ENCODE measurements around the gene PACS2.

The PACS2 gene

GRCh38 chr14:105393151-105393550 is 78.6 kb downstream of the PACS2 start:
- peaks cover 4% of the 10 kb centered on the region; the same call in 1 of the 2 replicates for H3K36me3 ChIP-seq
- peaks cover 94% of the 10 kb centered on the region for H3K4me1 ChIP-seq
- peak overlapping the region; percentile 89; the same call in 1 of the 2 replicates for H3K4me2 ChIP-seq
- H3K9ac ChIP-seq = no peak overlapping the region
- H3K27ac ChIP-seq = no peak overlapping the region
- H4K20me1 ChIP-seq = peaks cover 5% of the 10 kb centered on the region; the same call in 1 of the 2 replicates
- no peaks in the 10 kb centered on the region for H3K9me3 ChIP-seq
- no peak for TF ChIP-seq Cebpa-rat (IDR thresholded peaks at IDR 0.05)
- no peak overlapping the region for H3K4me3 ChIP-seq
- no peaks in the 10 kb centered on the region for H3K27me3 ChIP-seq

- no peak for TF ChIP-seq Cebpa-rat (IDR thresholded peaks at IDR 0.05)
- Histone ChIP-seq H3K9ac (peak overlapping the region; percentile 53; the same call in 1 of the 2 replicates), H3K27ac (peak overlapping the region; percentile 98), H4K20me1 (peaks cover 3% of the 10 kb centered on the region; the same call in 1 of the 2 replicates), H3K9me3 (no peaks in the 10 kb centered on the region), H3K4me1 (peaks cover 84% of the 10 kb centered on the region), H3K27me3 (no peaks in the 10 kb centered on the region), H3K4me2 (peak overlapping the region; percentile 100), H3K4me3 (no peak overlapping the region), H3K36me3 (peaks cover 5% of the 10 kb centered on the region)
Measured at GRCh38 chr14:105394714-105395537, 80.4 kb downstream of the PACS2 start.

GRCh38 chr14:105395538-105395854 is 80.9 kb downstream of the PACS2 start:
- Histone ChIP-seq H3K27ac (peak overlapping the region; percentile 98), H3K4me2 (peak overlapping the region; percentile 100), H3K4me3 (no peak overlapping the region)

GRCh38 chr14:105397350-105397931 is 82.9 kb downstream of the PACS2 start:
- Histone ChIP-seq H3K36me3 (peaks cover 26% of the 10 kb centered on the region), H3K9me3 (0 out of 2 replicates have a peak, but pooled peaks cover 6% of the 10 kb centered on the region), H3K4me3 (peak overlapping the region; percentile 73), H3K4me1 (peaks cover 67% of the 10 kb centered on the region), H3K4me2 (peak overlapping the region; percentile 100), H4K20me1 (peaks cover 11% of the 10 kb centered on the region; the same call in 1 of the 2 replicates), H3K27ac (peak overlapping the region; percentile 98), H3K27me3 (no peaks in the 10 kb centered on the region), H3K9ac (peak overlapping the region; percentile 90)
- no peak for TF ChIP-seq Cebpa-rat (IDR thresholded peaks at IDR 0.05)

More at GRCh38 chr14:105395538-105395854, 80.9 kb downstream of the PACS2 start:
- peaks cover 11% of the 10 kb centered on the region for H3K36me3 ChIP-seq
- H3K4me1 ChIP-seq = peaks cover 84% of the 10 kb centered on the region
- peak overlapping the region; percentile 53; the same call in 1 of the 2 replicates for H3K9ac ChIP-seq
- H3K9me3 ChIP-seq = 0 out of 2 replicates have a peak, but pooled peaks cover under 1% of the 10 kb centered on the region
- H3K27me3 ChIP-seq = no peaks in the 10 kb centered on the region
- no peak for TF ChIP-seq Cebpa-rat (IDR thresholded peaks at IDR 0.05)
- H4K20me1 ChIP-seq = peaks cover 9% of the 10 kb centered on the region; the same call in 1 of the 2 replicates

- peak within 1 kb of the TSS; percentile 73 for H3K4me3 ChIP-seq
- H3K27ac ChIP-seq = peak within 1 kb of the TSS; percentile 98
- peak within 1 kb of the TSS; percentile 100 for H3K4me2 ChIP-seq
- peaks cover 65% of the 10 kb centered on the region for H3K4me1 ChIP-seq
- H3K27me3 ChIP-seq = no peaks in the 10 kb centered on the region
- peak within 1 kb of the TSS; percentile 90 for H3K9ac ChIP-seq
- TF ChIP-seq Cebpa-rat (IDR thresholded peaks at IDR 0.05) = 0 out of 2 replicates have a peak, but pooled peaks have one; percentile 32
- H3K36me3 ChIP-seq = peaks cover 26% of the 10 kb centered on the region
- peaks cover 11% of the 10 kb centered on the region; the same call in 1 of the 2 replicates for H4K20me1 ChIP-seq
- 0 out of 2 replicates have a peak, but pooled peaks cover 6% of the 10 kb centered on the region for H3K9me3 ChIP-seq
Measured at GRCh38 chr14:105398044-105398725, 83.6 kb downstream of the PACS2 start, which contains the start of gene TEX22. TEX22 (plus strand) TSS chr14:105398538; CDS start chr14:105399341, 803 bp downstream.

GRCh38 chr14:105398726-105399465 is 84.3 kb downstream of the PACS2 start:
- H3K4me3 ChIP-seq = peak overlapping the region; percentile 73
- peaks cover 11% of the 10 kb centered on the region; the same call in 1 of the 2 replicates for H4K20me1 ChIP-seq
- peaks cover 26% of the 10 kb centered on the region for H3K36me3 ChIP-seq
- 0 out of 2 replicates have a peak, but pooled peaks cover 6% of the 10 kb centered on the region for H3K9me3 ChIP-seq
- H3K9ac ChIP-seq = peak overlapping the region; percentile 90
- no peak for TF ChIP-seq Cebpa-rat (IDR thresholded peaks at IDR 0.05)
- peak overlapping the region; percentile 98 for H3K27ac ChIP-seq
- H3K4me1 ChIP-seq = peaks cover 68% of the 10 kb centered on the region
- peak overlapping the region; percentile 100 for H3K4me2 ChIP-seq
- H3K27me3 ChIP-seq = no peaks in the 10 kb centered on the region

- no peak for TF ChIP-seq Cebpa-rat (IDR thresholded peaks at IDR 0.05)
- H4K20me1 ChIP-seq = peaks cover 11% of the 10 kb centered on the region; the same call in 1 of the 2 replicates
- peaks cover 68% of the 10 kb centered on the region for H3K4me1 ChIP-seq
- H3K4me3 ChIP-seq = peak overlapping the region; percentile 73
- H3K27me3 ChIP-seq = no peaks in the 10 kb centered on the region
- peak overlapping the region; percentile 98 for H3K27ac ChIP-seq
- H3K9ac ChIP-seq = peak overlapping the region; percentile 90
- peak overlapping the region; percentile 100 for H3K4me2 ChIP-seq
- H3K9me3 ChIP-seq = 0 out of 2 replicates have a peak, but pooled peaks cover 6% of the 10 kb centered on the region
- peaks cover 23% of the 10 kb centered on the region for H3K36me3 ChIP-seq
Measured at GRCh38 chr14:105399466-105399775, 84.9 kb downstream of the PACS2 start.

GRCh38 chr14:105400016-105400415 is 85.5 kb downstream of the PACS2 start:
- H3K4me1 ChIP-seq = peaks cover 68% of the 10 kb centered on the region
- H3K36me3 ChIP-seq = peaks cover 22% of the 10 kb centered on the region
- H3K4me3 ChIP-seq = peak overlapping the region; percentile 73
- peak overlapping the region; percentile 100 for H3K4me2 ChIP-seq
- peak overlapping the region; percentile 90 for H3K9ac ChIP-seq
- TF ChIP-seq Cebpa-rat (IDR thresholded peaks at IDR 0.05) = no peak
- H4K20me1 ChIP-seq = peaks cover 11% of the 10 kb centered on the region; the same call in 1 of the 2 replicates
- H3K27me3 ChIP-seq = no peaks in the 10 kb centered on the region
- H3K9me3 ChIP-seq = 0 out of 2 replicates have a peak, but pooled peaks cover 6% of the 10 kb centered on the region
- peak overlapping the region; percentile 98 for H3K27ac ChIP-seq

GRCh38 chr14:105401699-105402098 is 87.2 kb downstream of the PACS2 start:
- H3K4me2 ChIP-seq = no peak overlapping the region
- H3K27me3 ChIP-seq = no peaks in the 10 kb centered on the region
- peaks cover 11% of the 10 kb centered on the region; the same call in 1 of the 2 replicates for H4K20me1 ChIP-seq
- 0 out of 2 replicates have a peak, but pooled peaks cover 6% of the 10 kb centered on the region for H3K9me3 ChIP-seq
- no peak overlapping the region for H3K9ac ChIP-seq
- H3K4me1 ChIP-seq = peaks cover 52% of the 10 kb centered on the region
- H3K27ac ChIP-seq = no peak overlapping the region
- no peak for TF ChIP-seq Cebpa-rat (IDR thresholded peaks at IDR 0.05)
- H3K4me3 ChIP-seq = no peak overlapping the region
- peaks cover 22% of the 10 kb centered on the region for H3K36me3 ChIP-seq
